CD4-positive, alpha-beta T cell (primary cell): ENCODE results near the gene CDH4. TPM values are rescaled to one million over a fixed set of nuclear protein-coding genes. Genes with fewer than 3 reads are reported as not detected.

ENCODE experiments used
- ATAC-seq: fragments of 200-7000 bp; cut with Tn5 transposase; one replicate; pipeline ENCODE4 v1.10.0; 2022; ENCODE audit warnings: mild to moderate bottlenecking; ENCODE audit not compliant: poor library complexity
- CTCF ChIA-PET: fragments of 350-600 bp; sonication (Branson Sonifier 250); formaldehyde crosslinking; loops from one replicate; lab custom pipeline; 2021; ENCODE audit warnings: antibody characterized with exemption, inconsistent platforms; lab: Charles Lee
- POLR2A ChIA-PET: fragments of 350-600 bp; sonication (Branson Sonifier 250); formaldehyde crosslinking; loops from one replicate; lab custom pipeline; 2021; ENCODE audit warnings: antibody characterized with exemption, inconsistent platforms; lab: Charles Lee
- DNase-seq, 14 experiments: peaks; one replicate each; pipeline ENCODE4 v3.0.0-alpha.2; 2013 to 2020; ENCODE audit warnings: mixed read lengths in 2 of 14
- H3K27ac ChIP-seq, 2 donors: one replicate each; pipeline versions ENCODE4 v1.5.1 to v1.7.0; 2013; ENCODE audit warnings: low read length in 2 of 2, low read depth in 1 of 2, mild to moderate bottlenecking in 1 of 2
- H3K27me3 ChIP-seq, 2 experiments: 1 replicate in 1 of 2; 2 replicates in 1 of 2; pipeline versions ENCODE4 v1.6.1 to v1.7.0; 2013; ENCODE audit warnings: low read length in 2 of 2, control low read depth in 1 of 2, mild to moderate bottlenecking in 1 of 2, moderate library complexity in 1 of 2; ENCODE audit not compliant: insufficient read depth in 2 of 2, control insufficient read depth in 1 of 2
- H3K36me3 ChIP-seq: one replicate; pipeline ENCODE4 v1.6.1; 2013; ENCODE audit warnings: low read length, control low read depth; ENCODE audit not compliant: insufficient read depth
- H3K4me1 ChIP-seq: one replicate; pipeline ENCODE4 v1.6.1; 2013; ENCODE audit warnings: low read length, control low read depth; ENCODE audit not compliant: insufficient read depth
- H3K4me3 ChIP-seq: one replicate; pipeline ENCODE4 v1.5.1; 2013; ENCODE audit warnings: mild to moderate bottlenecking, low read length, moderate library complexity
- H3K9me3 ChIP-seq, 2 experiments: 1 replicate in 1 of 2; 2 replicates in 1 of 2; pipeline versions ENCODE4 v1.6.1 to v1.7.0; 2013; ENCODE audit warnings: low read length in 2 of 2, mild to moderate bottlenecking in 2 of 2, control low read depth in 1 of 2, moderate library complexity in 1 of 2; ENCODE audit not compliant: control insufficient read depth in 1 of 2, insufficient read depth in 1 of 2
- H3K27ac Mint-ChIP-seq: one replicate; pipeline ENCODE4 v1.8.0; 2020; ENCODE audit warnings: mixed read lengths
- H3K27me3 Mint-ChIP-seq: one replicate; pipeline ENCODE4 v1.8.0; 2021; ENCODE audit warnings: mixed read lengths
- H3K36me3 Mint-ChIP-seq: one replicate; pipeline ENCODE4 v1.8.0; 2021; ENCODE audit warnings: low read depth, mixed read lengths
- H3K4me1 Mint-ChIP-seq: one replicate; pipeline ENCODE4 v1.8.0; 2021; ENCODE audit warnings: low read depth, mixed read lengths
- H3K4me3 Mint-ChIP-seq: one replicate; pipeline ENCODE4 v1.8.0; 2020; ENCODE audit warnings: mild to moderate bottlenecking, mixed read lengths
- H3K9me3 Mint-ChIP-seq: one replicate; pipeline ENCODE4 v1.8.0; 2020; ENCODE audit warnings: mixed read lengths
- intact Hi-C, 2 experiments: fragments of 100-400 bp; cut with DNase I in 1 of 2; cut with micrococcal nuclease in 1 of 2; formaldehyde crosslinking; loops; one replicate each; pipeline versions ENCODE4 v1.15.1 to v1.9.0; 2023 to 2025; cut with DNase I, micrococcal nuclease
- total RNA-seq, 174 experiments: library from RNA in 2 of 174; stranded (reverse) in 2 of 174; gene quantifications; one replicate each; pipeline ENCODE4 v1.2.3 and lab custom pipeline; 2021 to 2026
- TF ChIP-seq, protein P1 (sequence below): fragments of 200-600 bp; IDR thresholded peaks from one replicate; pipeline ENCODE4 v1.8.0; 2022; ENCODE audit warnings: antibody characterized with exemption, mild to moderate bottlenecking

Gene CDH4
- total RNA-seq, 2 experiments from 2014 or later: 0.11 TPM

- Mint-ChIP-seq H3K36me3 (no peaks in the 10 kb centered on the region), H3K27ac (no peak overlapping the region), H3K9me3 (peaks cover 2% of the 10 kb centered on the region), H3K27me3 (no peaks in the 10 kb centered on the region), H3K4me1 (no peaks in the 10 kb centered on the region), H3K4me3 (no peak overlapping the region)
- Histone ChIP-seq H3K27me3 (no peaks in the 10 kb centered on the region), H3K27ac (no peak overlapping the region), H3K9me3 (peaks cover 0 to 24% of the 10 kb centered on the region in 2 experiments), H3K4me1 (no peaks in the 10 kb centered on the region), H3K36me3 (no peaks in the 10 kb centered on the region), H3K4me3 (no peak overlapping the region)
- ChIA-PET CTCF (no interaction called here), POLR2A (no interaction called here)
- DNase-seq: no peak
- ATAC-seq: no peak
- intact Hi-C loops: no loop called here
- TF ChIP-seq, protein P1, sequence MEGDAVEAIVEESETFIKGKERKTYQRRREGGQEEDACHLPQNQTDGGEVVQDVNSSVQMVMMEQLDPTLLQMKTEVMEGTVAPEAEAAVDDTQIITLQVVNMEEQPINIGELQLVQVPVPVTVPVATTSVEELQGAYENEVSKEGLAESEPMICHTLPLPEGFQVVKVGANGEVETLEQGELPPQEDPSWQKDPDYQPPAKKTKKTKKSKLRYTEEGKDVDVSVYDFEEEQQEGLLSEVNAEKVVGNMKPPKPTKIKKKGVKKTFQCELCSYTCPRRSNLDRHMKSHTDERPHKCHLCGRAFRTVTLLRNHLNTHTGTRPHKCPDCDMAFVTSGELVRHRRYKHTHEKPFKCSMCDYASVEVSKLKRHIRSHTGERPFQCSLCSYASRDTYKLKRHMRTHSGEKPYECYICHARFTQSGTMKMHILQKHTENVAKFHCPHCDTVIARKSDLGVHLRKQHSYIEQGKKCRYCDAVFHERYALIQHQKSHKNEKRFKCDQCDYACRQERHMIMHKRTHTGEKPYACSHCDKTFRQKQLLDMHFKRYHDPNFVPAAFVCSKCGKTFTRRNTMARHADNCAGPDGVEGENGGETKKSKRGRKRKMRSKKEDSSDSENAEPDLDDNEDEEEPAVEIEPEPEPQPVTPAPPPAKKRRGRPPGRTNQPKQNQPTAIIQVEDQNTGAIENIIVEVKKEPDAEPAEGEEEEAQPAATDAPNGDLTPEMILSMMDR: no peak
These were observed 61.3 kb downstream of the CDH4 start for GRCh38 chr20:61313396-61313795.

DNA sequence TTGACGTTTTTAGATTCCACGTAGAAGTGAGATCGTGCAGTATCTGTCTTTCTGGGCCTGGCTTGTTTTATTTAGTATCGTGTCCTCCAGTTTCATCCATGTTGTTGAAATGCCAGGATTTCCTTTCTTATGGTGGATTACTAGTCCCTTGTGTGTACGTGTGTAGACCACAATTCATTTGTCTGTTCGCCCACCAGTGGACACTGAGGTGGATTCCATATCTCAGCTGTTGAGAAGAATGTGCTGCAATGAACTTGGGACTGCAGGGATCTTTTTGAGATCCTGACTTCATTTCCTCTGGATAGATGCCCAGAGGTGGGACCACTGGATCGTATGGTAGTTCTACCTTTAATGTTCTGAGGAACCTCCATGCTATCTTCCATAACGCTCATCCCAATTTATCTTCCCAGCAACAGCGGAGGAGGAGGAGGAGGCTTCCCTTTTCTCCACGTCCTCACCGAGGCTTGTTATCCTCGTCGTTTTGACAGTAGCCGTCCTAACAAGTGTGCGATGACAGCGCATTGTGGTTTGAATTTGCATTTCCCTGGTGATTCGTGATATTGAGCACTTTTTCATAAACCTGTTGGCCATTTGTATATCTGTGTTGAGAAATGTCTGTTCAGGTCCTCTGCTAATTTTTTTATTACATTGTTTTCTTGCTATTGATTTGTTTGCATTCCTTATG is 62.4 kb downstream of the CDH4 start:
- DNase-seq: no peak
- ATAC-seq: no peak
- POLR2A ChIA-PET: no interaction called here
- intact Hi-C loops: no loop called here
- H3K4me1 Mint-ChIP-seq: no peaks in the 10 kb centered on the region
- no peaks in the 10 kb centered on the region for H3K27me3 Mint-ChIP-seq
- H3K27ac Mint-ChIP-seq: no peak overlapping the region
- TF ChIP-seq, protein P1: no peak
- peaks cover 2% of the 10 kb centered on the region for H3K9me3 Mint-ChIP-seq
- H3K27me3 ChIP-seq: no peaks in the 10 kb centered on the region
- H3K9me3 ChIP-seq: peaks cover 0 to 19% of the 10 kb centered on the region in 2 experiments
- no peak overlapping the region for H3K27ac ChIP-seq
- H3K4me1 ChIP-seq: no peaks in the 10 kb centered on the region
- H3K36me3 ChIP-seq: no peaks in the 10 kb centered on the region
- H3K36me3 Mint-ChIP-seq: no peaks in the 10 kb centered on the region
- CTCF ChIA-PET: no interaction called here
- no peak overlapping the region for H3K4me3 Mint-ChIP-seq
- no peak overlapping the region for H3K4me3 ChIP-seq

DNA sequence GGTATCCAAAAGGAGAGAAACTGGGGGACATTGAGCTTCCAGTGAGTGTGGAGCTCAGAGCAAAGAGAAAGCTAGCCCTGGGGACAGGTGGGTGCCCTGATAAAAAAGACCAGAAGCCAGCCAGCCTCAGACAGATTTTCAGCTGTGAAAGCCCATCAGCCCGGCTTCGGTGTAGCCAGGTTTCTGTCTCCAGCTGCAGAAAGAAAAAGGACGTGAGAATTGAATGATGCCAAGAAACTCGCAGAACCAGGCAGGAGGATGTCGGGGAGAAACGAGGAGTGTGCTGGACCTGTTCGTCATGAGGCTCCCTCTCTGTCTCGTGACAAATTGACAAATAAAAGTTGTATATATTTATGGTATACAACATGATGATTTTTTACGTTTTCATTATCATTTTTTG is 63.3 kb downstream of the CDH4 start:
- H3K27ac ChIP-seq: no peak overlapping the region
- no peaks in the 10 kb centered on the region for H3K4me1 Mint-ChIP-seq
- no peaks in the 10 kb centered on the region for H3K27me3 Mint-ChIP-seq
- peaks cover 0 to 14% of the 10 kb centered on the region in 2 experiments for H3K9me3 ChIP-seq
- H3K4me3 Mint-ChIP-seq: no peak overlapping the region
- H3K4me3 ChIP-seq: no peak overlapping the region
- peaks cover 2% of the 10 kb centered on the region for H3K9me3 Mint-ChIP-seq
- DNase-seq: no peak
- no peaks in the 10 kb centered on the region for H3K36me3 ChIP-seq
- ChIA-PET POLR2A (no interaction called here), CTCF (no interaction called here)
- no peaks in the 10 kb centered on the region for H3K27me3 ChIP-seq
- ATAC-seq: no peak
- TF ChIP-seq, protein P1: no peak
- H3K36me3 Mint-ChIP-seq: no peaks in the 10 kb centered on the region
- intact Hi-C loops: no loop called here
- H3K27ac Mint-ChIP-seq: no peak overlapping the region
- no peaks in the 10 kb centered on the region for H3K4me1 ChIP-seq
